GM12874 (cell line): ENCODE measurements around the gene ATXN7L2.

Experiments used
- TF ChIP-seq, protein P1 (sequence below): IDR thresholded peaks from 2 replicates; pipeline ENCODE4 v1.5.1; 2011; ENCODE audit warnings: low read depth, mild to moderate bottlenecking, control low read depth, low read length, moderate library complexity; ENCODE audit not compliant: insufficient read depth

Gene ATXN7L2

DNA sequence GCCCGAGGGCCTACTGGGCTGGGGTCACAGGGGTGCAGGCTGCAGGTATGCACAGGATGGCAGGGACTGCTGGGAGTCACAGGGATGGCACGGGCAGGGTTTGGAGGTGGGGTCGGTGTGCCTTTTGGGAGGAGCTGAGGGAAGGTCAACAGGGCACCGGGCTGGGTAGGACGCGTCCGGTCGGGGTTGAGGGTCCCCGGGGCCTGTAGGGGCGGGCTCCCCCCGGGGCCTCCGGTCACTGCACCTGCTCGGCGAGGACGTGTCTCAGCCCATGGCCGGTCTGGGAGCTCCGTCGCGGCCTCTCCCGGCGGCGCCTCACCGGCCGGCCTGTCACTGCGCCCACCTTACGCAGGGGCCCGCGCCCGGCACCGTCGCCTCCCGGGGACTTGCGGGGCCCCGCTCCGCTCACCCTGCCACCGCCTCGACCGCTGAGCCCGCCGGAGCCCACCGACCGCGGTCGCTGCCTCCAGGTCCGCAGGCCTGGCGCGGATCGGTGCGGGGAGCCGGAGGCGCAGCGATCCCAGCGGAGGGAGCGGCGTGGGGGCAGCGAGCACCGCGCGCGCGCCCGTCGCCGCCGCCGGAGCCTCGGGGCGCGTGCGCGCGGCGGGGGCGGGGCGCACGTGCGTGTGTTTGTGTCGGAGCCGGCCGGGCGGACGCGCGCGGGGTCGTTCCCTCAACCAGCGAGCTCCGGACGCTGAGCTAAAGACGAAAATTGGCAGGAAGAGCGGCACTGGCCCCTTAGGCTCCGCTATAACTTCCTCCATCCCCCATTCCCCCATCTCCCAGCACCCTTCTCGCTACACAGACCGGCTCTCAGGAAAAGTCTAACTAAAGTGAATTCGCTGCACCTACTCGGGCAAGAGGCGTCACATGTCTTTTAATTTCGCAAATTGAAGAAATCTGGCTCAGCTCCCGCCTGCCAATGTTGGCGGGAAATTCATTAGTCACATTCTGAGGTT lies 25.8 kb downstream of the ATXN7L2 start, which contains the start of gene AMIGO1:
Gene AMIGO1, minus strand, starts transcription at position 552 of the 959 bp plus-strand sequence. CDS start 815 bp downstream, outside the sequence.
- TF ChIP-seq, protein P1, sequence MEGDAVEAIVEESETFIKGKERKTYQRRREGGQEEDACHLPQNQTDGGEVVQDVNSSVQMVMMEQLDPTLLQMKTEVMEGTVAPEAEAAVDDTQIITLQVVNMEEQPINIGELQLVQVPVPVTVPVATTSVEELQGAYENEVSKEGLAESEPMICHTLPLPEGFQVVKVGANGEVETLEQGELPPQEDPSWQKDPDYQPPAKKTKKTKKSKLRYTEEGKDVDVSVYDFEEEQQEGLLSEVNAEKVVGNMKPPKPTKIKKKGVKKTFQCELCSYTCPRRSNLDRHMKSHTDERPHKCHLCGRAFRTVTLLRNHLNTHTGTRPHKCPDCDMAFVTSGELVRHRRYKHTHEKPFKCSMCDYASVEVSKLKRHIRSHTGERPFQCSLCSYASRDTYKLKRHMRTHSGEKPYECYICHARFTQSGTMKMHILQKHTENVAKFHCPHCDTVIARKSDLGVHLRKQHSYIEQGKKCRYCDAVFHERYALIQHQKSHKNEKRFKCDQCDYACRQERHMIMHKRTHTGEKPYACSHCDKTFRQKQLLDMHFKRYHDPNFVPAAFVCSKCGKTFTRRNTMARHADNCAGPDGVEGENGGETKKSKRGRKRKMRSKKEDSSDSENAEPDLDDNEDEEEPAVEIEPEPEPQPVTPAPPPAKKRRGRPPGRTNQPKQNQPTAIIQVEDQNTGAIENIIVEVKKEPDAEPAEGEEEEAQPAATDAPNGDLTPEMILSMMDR = no peak

DNA sequence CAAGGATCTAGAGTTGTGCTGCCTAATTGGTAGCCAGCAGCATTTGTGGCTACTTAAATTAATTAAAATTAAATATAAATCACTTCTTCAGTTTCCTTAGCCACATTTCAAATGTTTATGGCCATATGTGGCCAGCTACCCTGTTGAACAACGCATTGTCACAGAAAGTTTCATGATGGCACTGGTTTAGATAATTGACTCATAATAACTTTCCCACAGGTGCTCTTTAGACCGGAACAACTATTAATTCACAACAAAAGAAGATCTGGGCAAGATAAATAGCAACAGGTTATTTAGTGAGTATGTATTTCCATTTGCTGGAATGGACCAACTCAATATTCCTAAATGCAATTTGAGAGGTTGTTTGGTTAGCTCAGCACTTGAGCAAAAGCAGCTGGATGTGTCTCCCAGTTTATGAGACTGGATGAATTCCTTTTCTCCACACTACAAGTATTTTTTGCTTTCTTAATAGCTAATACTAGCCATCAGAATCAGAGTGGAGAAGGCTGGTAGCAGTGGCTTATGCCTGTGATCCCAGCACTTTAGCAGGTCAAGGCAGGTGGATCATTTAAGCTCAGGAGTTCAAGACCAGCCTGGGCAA lies 29.5 kb downstream of the ATXN7L2 start:
- TF ChIP-seq, protein P1 = no peak

DNA sequence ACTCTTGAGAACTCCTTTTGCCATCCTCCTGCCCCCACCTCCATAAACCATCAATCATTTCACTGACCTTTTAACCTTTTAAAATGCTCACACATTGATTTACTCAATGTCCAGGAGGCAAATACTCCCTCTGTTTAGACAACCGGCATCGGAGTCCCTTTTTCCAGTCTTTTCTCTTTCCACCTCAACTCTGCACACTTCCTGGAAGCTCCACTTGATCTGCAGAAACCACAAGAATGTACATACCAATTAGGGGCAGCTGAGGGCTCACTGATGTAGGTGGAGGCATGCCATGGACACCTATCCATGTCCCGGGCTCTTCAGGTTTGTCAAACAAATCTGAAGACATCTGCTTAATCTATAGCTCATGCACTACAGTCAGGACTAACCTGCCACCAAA lies 31.1 kb downstream of the ATXN7L2 start:
- TF ChIP-seq, protein P1 = no peak

DNA sequence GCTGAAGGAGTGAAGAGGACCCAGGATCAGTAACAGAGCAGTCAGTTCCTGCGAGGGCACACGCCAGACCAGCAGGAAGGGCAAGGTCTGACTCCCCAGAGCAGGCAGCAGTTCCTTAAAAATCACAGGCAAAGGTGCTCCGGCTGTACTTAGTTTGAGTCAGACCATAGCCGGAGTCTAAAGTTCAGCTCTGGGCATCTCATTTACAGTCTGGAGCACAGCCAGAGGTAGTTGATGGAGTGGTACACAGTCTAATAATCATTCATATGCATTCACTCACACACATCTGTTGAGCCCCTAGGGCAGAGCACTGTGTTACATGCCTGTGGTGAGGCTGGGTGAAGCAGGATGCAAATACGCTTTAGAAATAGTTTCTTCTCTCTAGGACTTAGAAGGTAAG lies 33.2 kb downstream of the ATXN7L2 start:
- TF ChIP-seq, protein P1 = no peak

DNA sequence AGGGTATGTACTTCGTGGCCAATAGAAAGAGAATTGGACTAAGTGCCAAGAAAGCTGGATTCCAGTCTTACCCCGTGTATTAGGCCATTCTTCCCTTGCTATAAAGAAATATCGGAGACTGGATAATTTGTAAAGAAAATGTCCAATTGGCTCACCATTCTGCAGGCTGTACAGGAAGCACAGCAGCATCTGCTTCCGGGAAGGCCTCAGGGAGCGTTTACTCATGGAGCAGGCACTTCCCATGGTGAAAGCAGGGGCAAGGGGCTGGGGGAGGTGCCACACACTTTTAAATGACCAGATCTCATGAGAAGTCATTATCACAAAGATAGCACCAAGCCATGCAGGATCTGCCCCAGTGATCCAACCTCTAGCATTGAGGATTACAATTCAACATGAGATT lies 33.6 kb downstream of the ATXN7L2 start:
- TF ChIP-seq, protein P1 = no peak

DNA sequence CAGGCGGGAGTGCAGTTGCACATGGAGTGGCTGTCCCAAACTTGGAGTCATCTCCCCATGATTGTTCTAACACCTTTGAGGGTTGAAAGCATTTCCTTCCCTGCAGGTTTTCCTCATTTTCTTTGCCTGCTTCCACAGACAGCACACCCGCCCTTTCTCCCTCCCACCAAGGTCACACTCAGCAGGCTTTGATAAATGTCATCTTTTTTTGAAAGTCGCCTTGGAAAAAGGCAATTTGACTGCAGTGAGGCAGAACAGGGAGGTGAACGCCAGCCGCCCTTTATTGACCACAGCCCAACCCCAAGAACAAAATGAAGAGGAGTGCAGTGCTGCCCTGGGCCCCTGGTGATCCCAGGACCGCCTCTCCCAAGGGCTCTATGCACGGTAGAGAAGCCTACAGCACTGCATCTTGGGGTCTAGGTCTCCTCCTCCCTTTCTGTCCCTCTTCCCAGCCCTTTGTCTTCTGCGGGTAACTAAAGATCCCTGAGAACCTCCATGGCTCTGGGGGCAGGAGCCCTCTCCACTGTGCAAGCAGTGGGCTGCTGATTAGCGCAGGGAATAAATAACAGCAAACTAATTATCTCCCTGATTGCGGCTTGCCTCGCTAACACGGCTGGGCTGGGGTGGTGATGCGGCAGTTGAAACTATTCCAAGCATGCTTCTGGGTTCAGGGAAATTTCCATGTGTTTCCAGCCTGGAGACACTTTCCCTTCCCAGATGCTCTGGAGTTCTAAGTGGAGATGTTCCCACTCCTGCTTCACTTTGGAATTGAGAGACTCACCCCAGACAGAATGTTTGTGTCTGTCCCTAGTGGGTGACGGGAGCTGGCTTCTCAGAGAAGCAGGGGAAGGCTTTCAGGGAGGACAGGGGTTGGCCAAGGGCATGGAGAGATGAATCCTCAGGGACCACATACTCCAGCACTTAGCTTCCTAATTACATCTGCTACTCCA lies 37.6 kb downstream of the ATXN7L2 start:
- TF ChIP-seq, protein P1 = no peak
